ENCODE measurements around the gene MRPL14. TPM values are rescaled to one million over a fixed set of nuclear protein-coding genes. Genes with fewer than 3 reads are reported as not detected.

The MRPL14 gene
- polyA plus RNA-seq, result 70.6 TPM

GRCh38 chr6:44127186-44128019 is at the start of gene MRPL14, which contains the start of gene TMEM63B:
Gene MRPL14 (minus strand): TSS chr6:44127452. CDS start chr6:44116611, 10,841 bp downstream.
Gene TMEM63B (plus strand): TSS chr6:44127554. CDS start chr6:44134585, 7,031 bp downstream.
- peak within 1 kb of the TSS; percentile 98 to 99 (median 99) for H3K27ac Mint-ChIP-seq
- peaks cover 40 to 47% (median 40%) of the 10 kb centered on the region in 3 donors for H3K4me1 Mint-ChIP-seq
- peak within 1 kb of the TSS; percentile 94 to 99 (median 99) for H3K4me3 Mint-ChIP-seq
- peaks cover 1% of the 10 kb centered on the region for H3K27me3 Mint-ChIP-seq
- no peaks in the 10 kb centered on the region for H3K9me3 Mint-ChIP-seq
- no peaks in the 10 kb centered on the region for H3K36me3 Mint-ChIP-seq

DNA sequence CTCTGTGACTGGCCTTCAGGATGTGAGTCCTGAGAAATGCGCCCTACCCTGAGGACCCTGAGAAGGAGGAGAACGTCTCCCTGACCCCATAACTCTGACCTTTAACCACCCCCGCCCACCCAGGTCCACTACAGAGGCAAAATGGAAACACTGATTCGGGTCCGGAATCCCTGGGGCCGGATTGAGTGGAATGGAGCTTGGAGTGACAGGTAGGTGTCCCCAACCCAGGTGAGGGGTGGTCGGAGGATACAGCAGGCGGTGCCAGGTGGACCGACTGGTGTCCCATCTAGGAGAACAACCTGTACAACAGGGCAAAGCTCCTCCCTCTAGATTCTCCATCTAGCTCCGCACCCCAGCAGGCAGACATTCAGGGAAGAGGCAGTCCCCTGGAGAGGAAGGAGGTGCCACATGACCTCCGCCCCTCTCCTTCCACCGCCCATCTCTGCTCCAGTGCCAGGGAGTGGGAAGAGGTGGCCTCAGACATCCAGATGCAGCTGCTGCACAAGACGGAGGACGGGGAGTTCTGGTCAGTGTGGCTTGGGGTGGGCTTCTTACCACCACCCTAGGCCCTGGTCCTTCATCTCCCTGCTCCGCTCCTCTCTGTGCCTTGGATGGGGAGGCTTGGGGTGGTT is 49.0 kb upstream of the MRPL14 start:
- Mint-ChIP-seq H3K27me3 (peaks cover 10% of the 10 kb centered on the region), H3K27ac (peak overlapping the region in 1 of 3 donors; percentile 83), H3K4me3 (peak overlapping the region in 2 of 4 donors; percentile 24 to 75), H3K36me3 (no peaks in the 10 kb centered on the region), H3K9me3 (peaks cover 0 to 3% (median 0%) of the 10 kb centered on the region in 3 donors), H3K4me1 (peaks cover 5 to 12% (median 12%) of the 10 kb centered on the region in 3 donors)

DNA sequence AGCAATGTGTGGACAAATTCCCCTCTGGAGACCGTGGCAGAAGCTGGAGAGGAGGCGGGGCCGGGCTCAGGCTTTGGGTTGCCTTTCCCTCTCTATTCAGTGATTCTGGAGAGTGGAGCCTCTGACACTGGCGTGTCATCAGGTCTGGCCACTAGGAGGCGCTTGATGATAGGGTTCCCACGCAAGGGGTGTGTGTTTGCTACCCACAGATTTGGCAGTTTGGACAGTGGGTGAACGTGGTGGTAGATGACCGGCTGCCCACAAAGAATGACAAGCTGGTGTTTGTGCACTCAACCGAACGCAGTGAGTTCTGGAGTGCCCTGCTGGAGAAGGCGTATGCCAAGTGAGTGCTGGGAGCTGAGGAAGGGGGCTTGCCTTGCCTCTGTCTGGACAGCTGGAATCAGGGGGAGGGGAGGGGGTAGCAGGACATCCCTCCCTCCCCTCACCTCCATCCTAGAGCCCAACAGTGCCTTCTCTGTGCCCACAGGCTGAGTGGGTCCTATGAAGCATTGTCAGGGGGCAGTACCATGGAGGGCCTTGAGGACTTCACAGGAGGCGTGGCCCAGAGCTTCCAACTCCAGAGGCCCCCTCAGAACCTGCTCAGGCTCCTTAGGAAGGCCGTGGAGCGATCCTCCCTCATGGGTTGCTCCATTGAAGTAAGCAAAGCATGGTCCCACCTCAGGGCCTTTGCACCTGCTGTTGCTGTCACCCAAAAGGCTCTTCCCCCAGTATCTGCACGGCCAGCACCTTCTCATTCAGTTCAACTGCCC is 45.7 kb upstream of the MRPL14 start:
- Mint-ChIP-seq H3K4me3 (no peak overlapping the region), H3K27me3 (peaks cover 17% of the 10 kb centered on the region), H3K27ac (peak overlapping the region in 1 of 3 donors; percentile 67), H3K4me1 (peaks cover 4 to 12% (median 7%) of the 10 kb centered on the region in 3 donors), H3K9me3 (peaks cover 0 to 3% (median 0%) of the 10 kb centered on the region in 3 donors), H3K36me3 (no peaks in the 10 kb centered on the region)

DNA sequence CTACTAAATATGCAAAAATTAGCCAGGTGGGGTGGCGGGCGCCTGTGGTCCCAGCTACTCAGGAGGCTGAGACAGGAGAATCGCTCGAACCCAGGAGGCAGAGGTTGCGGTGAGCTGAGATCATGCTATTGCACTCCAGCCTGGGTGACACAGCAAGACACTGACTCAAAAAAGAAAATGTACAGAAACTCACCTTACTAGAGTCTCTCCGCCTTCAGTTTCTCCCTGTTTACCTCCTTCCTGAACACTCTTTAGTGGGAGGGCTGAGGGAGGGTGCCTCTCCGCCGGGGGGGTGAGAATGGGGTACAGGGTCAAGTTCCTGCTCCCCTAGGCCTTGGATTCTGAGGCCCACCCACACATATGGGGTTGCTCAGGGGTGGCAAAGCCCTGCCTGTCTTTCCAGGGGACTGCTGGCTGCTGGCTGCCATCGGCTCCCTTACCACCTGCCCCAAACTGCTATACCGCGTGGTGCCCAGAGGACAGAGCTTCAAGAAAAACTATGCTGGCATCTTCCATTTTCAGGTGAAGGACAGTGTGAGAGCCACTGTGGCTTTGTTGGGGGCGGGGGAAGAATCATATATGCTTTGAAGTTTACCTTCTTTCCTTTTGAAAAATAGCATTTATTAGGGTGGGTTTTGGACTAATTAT is 44.8 kb upstream of the MRPL14 start:
- no peaks in the 10 kb centered on the region for H3K36me3 Mint-ChIP-seq

DNA sequence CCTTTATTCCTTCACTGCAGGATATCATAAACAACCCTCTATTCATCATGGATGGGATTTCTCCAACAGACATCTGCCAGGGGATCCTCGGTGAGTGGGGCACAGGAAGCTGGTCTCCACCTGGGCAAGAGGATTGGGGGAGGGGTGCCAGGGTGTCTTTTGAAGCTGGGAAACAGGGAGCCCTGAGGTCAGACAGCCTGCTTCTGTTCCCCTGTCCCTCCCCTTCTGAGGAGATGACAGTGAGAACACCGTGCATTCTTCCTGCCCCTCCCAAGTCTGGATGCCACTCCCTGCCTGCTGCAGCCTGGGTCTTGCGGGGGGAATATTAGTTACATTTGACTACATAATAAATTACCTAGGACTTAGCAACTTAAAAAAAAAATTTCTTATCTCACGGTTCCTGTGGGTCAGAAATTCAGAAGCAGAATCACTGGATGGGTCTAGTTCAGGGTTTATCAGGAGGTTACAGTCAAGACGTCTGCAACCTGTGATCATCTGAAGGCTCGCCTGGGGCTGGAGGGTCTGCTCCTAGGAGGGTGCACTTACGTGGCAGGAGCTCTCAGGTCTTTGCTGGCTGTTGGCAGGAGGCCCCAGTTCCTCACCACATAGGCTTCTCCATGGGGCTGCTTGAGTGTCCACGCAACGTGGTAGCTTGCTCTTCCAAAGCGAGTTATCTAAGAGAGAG is 42.8 kb upstream of the MRPL14 start:
- Mint-ChIP-seq H3K4me1 (peaks cover 0 to 6% (median 3%) of the 10 kb centered on the region in 3 donors), H3K27me3 (peaks cover 24% of the 10 kb centered on the region), H3K9me3 (peaks cover 0 to 3% (median 0%) of the 10 kb centered on the region in 3 donors), H3K36me3 (no peaks in the 10 kb centered on the region), H3K4me3 (no peak overlapping the region), H3K27ac (no peak overlapping the region)

More for the DNA sequence above, 44.8 kb upstream of the MRPL14 start:
- Mint-ChIP-seq H3K9me3 (peaks cover 0 to 3% (median 0%) of the 10 kb centered on the region in 3 donors), H3K27me3 (peaks cover 13% of the 10 kb centered on the region), H3K4me1 (peaks cover 0 to 7% (median 6%) of the 10 kb centered on the region in 3 donors), H3K4me3 (no peak overlapping the region), H3K27ac (no peak overlapping the region)

DNA sequence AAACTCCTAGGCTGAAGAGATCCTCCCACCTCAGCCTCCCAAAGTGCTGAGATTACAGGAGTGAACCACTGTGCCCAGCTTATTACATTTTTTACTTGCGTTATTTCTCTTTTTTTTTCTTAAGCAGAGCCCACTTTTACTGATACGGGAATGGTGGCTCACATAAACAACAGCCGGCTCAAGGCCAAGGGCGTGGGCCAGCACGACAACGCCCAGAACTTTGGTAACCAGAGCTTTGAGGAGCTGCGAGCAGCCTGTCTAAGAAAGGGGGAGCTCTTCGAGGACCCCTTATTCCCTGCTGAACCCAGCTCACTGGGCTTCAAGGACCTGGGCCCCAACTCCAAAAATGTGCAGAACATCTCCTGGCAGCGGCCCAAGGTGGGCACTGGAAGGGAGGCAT is 41.9 kb upstream of the MRPL14 start:
- no peaks in the 10 kb centered on the region for H3K9me3 Mint-ChIP-seq
- no peak overlapping the region for H3K4me3 Mint-ChIP-seq
- peaks cover 0 to 6% (median 3%) of the 10 kb centered on the region in 3 donors for H3K4me1 Mint-ChIP-seq
- no peak overlapping the region for H3K27ac Mint-ChIP-seq
- no peaks in the 10 kb centered on the region for H3K36me3 Mint-ChIP-seq
- peaks cover 29% of the 10 kb centered on the region for H3K27me3 Mint-ChIP-seq

DNA sequence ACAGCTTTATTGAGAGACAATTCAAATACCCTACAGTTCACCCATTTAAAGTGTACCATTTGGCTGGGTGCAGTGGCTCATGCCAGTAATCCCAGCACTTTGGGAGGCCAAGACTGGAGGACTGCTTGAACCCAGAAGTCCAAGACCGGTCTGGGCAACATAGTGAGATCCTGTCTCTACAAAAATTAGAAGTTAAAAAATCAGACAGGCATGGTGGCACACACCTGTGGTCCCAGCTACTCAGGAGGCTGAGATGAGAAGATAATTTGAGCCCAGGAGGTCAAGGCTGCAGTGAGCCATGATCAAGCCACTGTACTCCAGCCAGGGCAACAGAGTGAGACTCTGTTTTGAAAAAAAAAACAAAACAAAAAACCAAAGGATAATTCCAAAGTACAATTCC is 40.3 kb upstream of the MRPL14 start:
- no peak overlapping the region for H3K4me3 Mint-ChIP-seq
- H3K27ac Mint-ChIP-seq, result no peak overlapping the region
- no peaks in the 10 kb centered on the region for H3K36me3 Mint-ChIP-seq
- H3K9me3 Mint-ChIP-seq, result no peaks in the 10 kb centered on the region
- H3K4me1 Mint-ChIP-seq, result peaks cover 0 to 1% (median under 1%) of the 10 kb centered on the region in 3 donors
- H3K27me3 Mint-ChIP-seq, result peaks cover 29% of the 10 kb centered on the region

GRCh38 chr6:44166591-44167184 is 39.4 kb upstream of the MRPL14 start:
- peak overlapping the region in 1 of 4 donors; percentile 23 for H3K4me3 Mint-ChIP-seq
- no peaks in the 10 kb centered on the region for H3K4me1 Mint-ChIP-seq
- H3K27me3 Mint-ChIP-seq, result peaks cover 32% of the 10 kb centered on the region
- H3K9me3 Mint-ChIP-seq, result no peaks in the 10 kb centered on the region
- H3K36me3 Mint-ChIP-seq, result no peaks in the 10 kb centered on the region
- H3K27ac Mint-ChIP-seq, result no peak overlapping the region

DNA sequence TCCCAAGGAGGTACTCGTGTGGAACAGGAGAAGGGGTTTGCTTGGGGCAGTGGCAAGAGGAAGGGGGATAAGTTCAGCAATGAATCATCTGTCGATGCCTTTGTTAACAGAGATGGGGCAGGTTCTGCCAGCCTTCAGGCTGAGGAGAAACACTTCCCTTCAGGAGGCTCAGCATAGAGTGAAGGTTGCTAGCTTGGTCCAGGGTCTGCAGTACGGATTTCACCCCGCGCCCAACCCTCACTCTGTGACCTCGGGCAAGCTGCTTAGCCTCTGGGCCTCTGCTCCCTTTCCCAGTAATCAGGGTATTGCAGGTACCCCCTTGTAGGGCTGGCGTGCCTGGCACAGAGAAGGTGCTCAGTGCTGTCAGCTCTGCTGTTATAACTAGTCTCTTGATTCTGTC is 38.9 kb upstream of the MRPL14 start:
- H3K9me3 Mint-ChIP-seq, result no peaks in the 10 kb centered on the region
- peaks cover 33% of the 10 kb centered on the region for H3K27me3 Mint-ChIP-seq
- H3K4me1 Mint-ChIP-seq, result no peaks in the 10 kb centered on the region
- H3K27ac Mint-ChIP-seq, result no peak overlapping the region
- peak overlapping the region in 1 of 4 donors; percentile 23 for H3K4me3 Mint-ChIP-seq
- H3K36me3 Mint-ChIP-seq, result no peaks in the 10 kb centered on the region

DNA sequence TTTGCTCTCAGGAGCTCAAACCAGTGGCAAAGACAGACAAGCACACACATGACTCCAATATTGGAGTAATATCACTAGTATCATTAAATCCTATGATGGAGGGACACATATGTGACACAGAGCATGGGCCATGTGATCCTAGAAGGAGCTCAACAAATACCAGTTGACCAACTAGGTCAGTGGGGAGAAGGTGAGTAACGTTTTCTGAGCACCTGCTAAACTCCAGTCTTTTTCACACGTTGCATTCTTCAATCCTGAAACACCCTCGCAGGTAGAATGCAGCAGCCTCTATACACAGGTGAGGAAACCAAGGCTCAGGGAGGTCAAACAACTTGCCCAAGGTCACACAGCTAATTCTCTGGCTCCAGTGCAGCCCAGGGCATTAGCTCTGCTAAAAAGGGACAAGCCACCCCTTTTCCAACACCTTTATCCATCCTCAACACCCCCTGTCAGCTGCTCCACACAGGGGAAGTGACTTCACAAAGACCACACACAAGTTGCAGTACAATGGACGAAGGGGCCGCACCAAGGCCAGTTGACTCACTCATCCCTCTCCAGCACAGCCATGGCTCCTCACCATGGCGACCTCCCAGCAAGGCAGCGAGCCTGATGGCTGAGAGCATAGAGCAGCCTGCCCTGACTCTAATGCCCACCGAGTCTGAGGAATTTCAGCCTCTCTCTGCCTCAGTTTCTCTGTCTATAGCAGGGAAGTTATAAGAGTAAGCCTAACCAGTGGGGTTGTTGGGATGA is 35.8 kb upstream of the MRPL14 start:
- Mint-ChIP-seq H3K9me3 (no peaks in the 10 kb centered on the region), H3K27ac (no peak overlapping the region), H3K36me3 (no peaks in the 10 kb centered on the region), H3K27me3 (peaks cover 25% of the 10 kb centered on the region), H3K4me3 (no peak overlapping the region), H3K4me1 (no peaks in the 10 kb centered on the region)

DNA sequence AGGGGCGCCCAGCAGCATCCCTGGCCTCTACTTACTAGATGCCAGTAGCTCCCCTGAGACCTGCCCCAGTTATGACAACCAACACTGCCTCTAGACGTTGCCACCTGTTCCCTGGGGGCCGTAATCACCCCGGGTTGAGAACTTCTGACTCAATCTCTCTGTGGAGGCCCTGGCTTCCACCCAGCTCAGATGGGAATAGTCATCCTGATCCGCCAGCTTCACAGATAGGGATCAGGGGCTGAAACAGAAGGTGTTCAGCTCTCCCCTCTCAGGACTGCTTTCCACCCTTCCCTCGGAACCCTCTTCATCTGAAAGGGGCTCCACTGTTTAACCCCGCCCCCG is 34.7 kb upstream of the MRPL14 start:
- Mint-ChIP-seq H3K4me3 (no peak overlapping the region), H3K4me1 (peaks cover 0 to 2% (median 0%) of the 10 kb centered on the region in 3 donors), H3K36me3 (no peaks in the 10 kb centered on the region), H3K9me3 (no peaks in the 10 kb centered on the region), H3K27ac (peak overlapping the region in 1 of 3 donors; percentile 76), H3K27me3 (peaks cover 23% of the 10 kb centered on the region)

- H3K36me3 Mint-ChIP-seq, result no peaks in the 10 kb centered on the region
- H3K27ac Mint-ChIP-seq, result no peak within 1 kb of the TSS
- H3K9me3 Mint-ChIP-seq, result no peaks in the 10 kb centered on the region
- peaks cover 8% of the 10 kb centered on the region for H3K27me3 Mint-ChIP-seq
- no peak within 1 kb of the TSS for H3K4me3 Mint-ChIP-seq
- H3K4me1 Mint-ChIP-seq, result peaks cover 0 to 2% (median 0%) of the 10 kb centered on the region in 3 donors
These were observed 31.5 kb upstream of the MRPL14 start, which contains the start of gene CAPN11 for GRCh38 chr6:44158770-44159228. Gene CAPN11 (plus strand): TSS chr6:44158820. CDS start chr6:44158849, 29 bp downstream.

- Mint-ChIP-seq H3K27me3 (peaks cover 5% of the 10 kb centered on the region), H3K4me1 (peaks cover 0 to 2% (median 0%) of the 10 kb centered on the region in 3 donors), H3K36me3 (no peaks in the 10 kb centered on the region), H3K9me3 (no peaks in the 10 kb centered on the region), H3K27ac (no peak overlapping the region), H3K4me3 (no peak overlapping the region)
These were observed 29.9 kb upstream of the MRPL14 start for GRCh38 chr6:44157152-44157521.
